HCT116 (cell line): ENCODE data around the gene LMLN. TPM values are rescaled to one million over a fixed set of nuclear protein-coding genes. Genes with fewer than 3 reads are reported as not detected.
"Not testable (repeated sequence)": the region's sequence is repeated elsewhere in the genome, so short reads cannot be mapped to it uniquely, and the experiment has no call there.

Source experiments
- ATAC-seq: fragments of 200-7000 bp; cut with Tn5 transposase; 2 replicates; pipeline ENCODE4 v1.9.1; 2020; ENCODE audit warnings: mild to moderate bottlenecking, moderate library complexity
- BruUV-seq: library from RNA; stranded (reverse); fragments of 400-500 nt; replicated peaks from 2 replicates; lab custom pipeline; 2021; lab: Mats Ljungman, UMichigan
- CTCF ChIA-PET: fragments of 300-600 bp; sonication (Branson Sonifier 250); formaldehyde crosslinking; loops from one replicate; lab custom pipeline; 2021; ENCODE audit warnings: antibody characterized with exemption; lab: Charles Lee
- POLR2A ChIA-PET: fragments of 300-600, 350-600 bp; sonication (Branson Sonifier 250); formaldehyde crosslinking; loops from one replicate; lab custom pipeline; 2021; ENCODE audit warnings: antibody characterized with exemption; lab: Charles Lee
- RAD21 ChIA-PET, 2 experiments: fragments of 300-600 bp; sonication (Branson Sonifier 250); formaldehyde crosslinking; loops; one replicate each; lab custom pipeline; 2023; ENCODE audit warnings: low total read pairs in 2 of 2; ENCODE audit not compliant: uncharacterized antibody in 2 of 2, unreplicated experiment in 2 of 2, low non-redundant PET in 1 of 2; lab: Charles Lee
- DNase-seq: peaks from one replicate; pipeline ENCODE4 v3.0.0-alpha.2; 2010; ENCODE audit warnings: low read depth, low spot score
- H2AFZ ChIP-seq: fragments of 200-600 bp; shearing (Covaris generic), sonication (generic); 2 replicates; pipeline ENCODE4 v1.6.1; 2017; ENCODE audit warnings: low read depth, mixed run types, mixed read lengths, antibody characterized with exemption, low read length; ENCODE audit not compliant: poor library complexity, severe bottlenecking
- H3K27ac ChIP-seq: 2 replicates; pipeline ENCODE4 v1.5.1; 2012; ENCODE audit warnings: low read depth, low read length
- H3K27me3 ChIP-seq: fragments of 200-600 bp; sonication (generic); 2 replicates; pipeline ENCODE4 v1.6.1; 2016; ENCODE audit warnings: mixed run types, low read length, mixed read lengths; ENCODE audit not compliant: insufficient read depth
- H3K36me3 ChIP-seq, 2 experiments: fragments of 200-500 bp in 1 of 2; fragments of 200-600 bp in 1 of 2; sonication (Bioruptor generic) in 1 of 2; sonication (generic) in 1 of 2; 2 replicates each; pipeline versions ENCODE4 v1.5.1 to v1.6.1; 2014 to 2016; ENCODE audit warnings: low read length in 2 of 2, inconsistent platforms in 1 of 2, mixed read lengths in 1 of 2, mixed run types in 1 of 2; ENCODE audit not compliant: insufficient read depth in 2 of 2, control insufficient read depth in 1 of 2
- H3K4me1 ChIP-seq, 2 experiments: fragments of 200-600 bp in 1 of 2; sonication (generic) in 1 of 2; 2 replicates each; pipeline versions ENCODE4 v1.5.1 to v1.6.1; 2012 to 2017; ENCODE audit warnings: low read length in 2 of 2, inconsistent platforms in 1 of 2, mild to moderate bottlenecking in 1 of 2, mixed read lengths in 1 of 2, mixed run types in 1 of 2, moderate library complexity in 1 of 2; ENCODE audit not compliant: insufficient read depth in 2 of 2, control insufficient read depth in 1 of 2
- H3K4me2 ChIP-seq: fragments of 200-600 bp; sonication (generic); 2 replicates; pipeline ENCODE4 v1.6.1; 2017; ENCODE audit warnings: mixed run types, low read length, mixed read lengths
- H3K4me3 ChIP-seq, 2 experiments: fragments of 200-600 bp in 1 of 2; sonication (generic) in 1 of 2; replicated peaks in 1 of 2; 2 replicates each; pipeline ENCODE4 v1.5.1; 2011 to 2016; ENCODE audit warnings: low read length in 2 of 2, control low read depth in 1 of 2, low read depth in 1 of 2, mild to moderate bottlenecking in 1 of 2, mixed read lengths in 1 of 2, mixed run types in 1 of 2
- H3K79me2 ChIP-seq: fragments of 200-600 bp; sonication (generic); 2 replicates; pipeline ENCODE4 v1.6.1; 2017; ENCODE audit warnings: mild to moderate bottlenecking, mixed run types, low read length, moderate library complexity, mixed read lengths; ENCODE audit not compliant: insufficient read depth
- H3K9ac ChIP-seq: fragments of 200-600 bp; sonication (generic); 2 replicates; pipeline ENCODE4 v1.6.1; 2016; ENCODE audit warnings: low read length, mixed read lengths
- H3K9me2 ChIP-seq: fragments of 200-600 bp; sonication (generic), shearing (Covaris generic); 2 replicates; pipeline ENCODE4 v1.6.1; 2017; ENCODE audit warnings: mixed run types, mild to moderate bottlenecking, moderate library complexity; ENCODE audit not compliant: insufficient read depth
- H3K9me3 ChIP-seq, 2 experiments: fragments of 200-500 bp in 1 of 2; fragments of 200-600 bp in 1 of 2; sonication (Bioruptor generic) in 1 of 2; sonication (generic) in 1 of 2; 2 replicates each; pipeline ENCODE4 v1.6.1; 2014 to 2017; ENCODE audit warnings: low read length in 2 of 2, mixed read lengths in 2 of 2, inconsistent platforms in 1 of 2, low read depth in 1 of 2, mild to moderate bottlenecking in 1 of 2, mixed run types in 1 of 2, moderate library complexity in 1 of 2; ENCODE audit not compliant: control insufficient read depth in 1 of 2, insufficient read depth in 1 of 2
- H4K20me1 ChIP-seq: fragments of 200-600 bp; sonication (generic), shearing (Covaris generic); 2 replicates; pipeline ENCODE4 v1.6.1; 2017; ENCODE audit warnings: mixed run types, mild to moderate bottlenecking, moderate library complexity; ENCODE audit not compliant: insufficient read depth
- RAD21 ChIP-seq: IDR thresholded peaks from 2 replicates; pipeline ENCODE4 v1.6.1; 2012; ENCODE audit warnings: low read depth, mild to moderate bottlenecking
- TCF7L2 ChIP-seq: IDR thresholded peaks from 2 replicates; pipeline ENCODE4 v1.7.0; 2011; ENCODE audit warnings: borderline replicate concordance, inconsistent platforms; ENCODE audit not compliant: insufficient read depth, insufficient read length; ENCODE audit errors: extremely low read depth
- intact Hi-C: fragments of 100-400 bp; cut with micrococcal nuclease; formaldehyde crosslinking; loops from 2 replicates; pipeline ENCODE4 v1.10.0; 2022
- total RNA-seq: library from RNA; stranded (reverse); gene quantifications from one replicate; pipeline ENCODE4 v1.2.1, GENCODE V29; 2021; ENCODE audit not compliant: unreplicated experiment
- TF ChIP-seq, protein P1 (sequence below), 3 experiments: fragments of 200-600 bp in 1 of 3; sonication (generic) in 1 of 3; IDR thresholded peaks in 2 of 3; conservative IDR thresholded peaks in 1 of 3; 2 replicates each; pipeline ENCODE4 v1.5.1; 2012 to 2017; ENCODE audit warnings: low read depth in 2 of 3, low read length in 2 of 3, antibody characterized with exemption in 1 of 3, borderline replicate concordance in 1 of 3, control low read depth in 1 of 3, mild to moderate bottlenecking in 1 of 3, mixed read lengths in 1 of 3, mixed run types in 1 of 3, moderate library complexity in 1 of 3; ENCODE audit not compliant: insufficient read depth in 1 of 3

LMLN gene
- total RNA-seq, 1 experiment from 2014 or later: 7.2 TPM

DNA sequence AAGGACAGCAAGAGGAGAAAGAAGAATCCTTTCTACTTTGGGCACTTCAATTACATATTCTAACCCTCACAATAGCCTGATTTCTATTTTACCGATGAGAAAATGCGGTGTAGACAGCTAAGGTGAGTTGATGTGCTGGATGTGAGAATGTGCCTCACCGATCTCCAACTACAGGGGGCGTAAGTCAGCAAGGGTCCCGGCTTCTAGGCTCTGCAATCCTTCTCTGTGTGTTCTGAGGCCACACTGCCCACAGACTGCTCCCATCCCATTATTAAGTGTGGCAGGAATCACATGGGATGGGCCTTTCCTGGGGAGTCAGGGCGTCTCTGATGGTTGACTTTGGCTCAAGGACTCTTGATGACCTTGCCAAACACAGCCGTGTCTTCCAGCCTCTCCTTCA lies 33.6 kb upstream of the LMLN start:
- ATAC-seq: peak; percentile 84
- no peak for DNase-seq
- H4K20me1 ChIP-seq: no peaks in the 10 kb centered on the region
- ChIA-PET RAD21 (no interaction called here), POLR2A (no interaction called here), CTCF (interaction anchor here (1.0 to 1.5 kb wide), 2 partner anchors 17 to 163 kb away, joined by 3 to 4 read pairs; no protein-coding TSS in a partner anchor)
- H3K4me3 ChIP-seq: no peak overlapping the region
- BruUV-seq: no TSS peak
- H3K9me2 ChIP-seq: no peaks in the 10 kb centered on the region
- no peak overlapping the region for H3K4me2 ChIP-seq
- H3K9ac ChIP-seq: no peak overlapping the region
- H3K9me3 ChIP-seq: no peaks in the 10 kb centered on the region
- H3K27me3 ChIP-seq: no peaks in the 10 kb centered on the region
- intact Hi-C loops: no loop called here
- no peaks in the 10 kb centered on the region for H3K79me2 ChIP-seq
- H3K27ac ChIP-seq: no peak overlapping the region
- H2AFZ ChIP-seq: no peak overlapping the region
- no peaks in the 10 kb centered on the region for H3K4me1 ChIP-seq
- no peak for TF ChIP-seq TCF7L2
- TF ChIP-seq RAD21: peak; percentile 34
- TF ChIP-seq, protein P1, sequence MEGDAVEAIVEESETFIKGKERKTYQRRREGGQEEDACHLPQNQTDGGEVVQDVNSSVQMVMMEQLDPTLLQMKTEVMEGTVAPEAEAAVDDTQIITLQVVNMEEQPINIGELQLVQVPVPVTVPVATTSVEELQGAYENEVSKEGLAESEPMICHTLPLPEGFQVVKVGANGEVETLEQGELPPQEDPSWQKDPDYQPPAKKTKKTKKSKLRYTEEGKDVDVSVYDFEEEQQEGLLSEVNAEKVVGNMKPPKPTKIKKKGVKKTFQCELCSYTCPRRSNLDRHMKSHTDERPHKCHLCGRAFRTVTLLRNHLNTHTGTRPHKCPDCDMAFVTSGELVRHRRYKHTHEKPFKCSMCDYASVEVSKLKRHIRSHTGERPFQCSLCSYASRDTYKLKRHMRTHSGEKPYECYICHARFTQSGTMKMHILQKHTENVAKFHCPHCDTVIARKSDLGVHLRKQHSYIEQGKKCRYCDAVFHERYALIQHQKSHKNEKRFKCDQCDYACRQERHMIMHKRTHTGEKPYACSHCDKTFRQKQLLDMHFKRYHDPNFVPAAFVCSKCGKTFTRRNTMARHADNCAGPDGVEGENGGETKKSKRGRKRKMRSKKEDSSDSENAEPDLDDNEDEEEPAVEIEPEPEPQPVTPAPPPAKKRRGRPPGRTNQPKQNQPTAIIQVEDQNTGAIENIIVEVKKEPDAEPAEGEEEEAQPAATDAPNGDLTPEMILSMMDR (IDR thresholded peaks at IDR 0.05 in 2 of 3, conservative IDR thresholded peaks at IDR 0.05 in 1 of 3; ENCODE audit: borderline replicate concordance in 1 of 3, insufficient read depth in 1 of 3, low read depth in 2 of 3, low read length in 2 of 3): peak; percentile 14 to 61 (median 60); a peak in 4 of 6 replicates
- H3K36me3 ChIP-seq: no peaks in the 10 kb centered on the region

GRCh38 chr3:197927578-197927977 lies 32.4 kb upstream of the LMLN start:
- H3K9ac ChIP-seq, H3K4me1 ChIP-seq, RAD21 ChIA-PET, H3K4me2 ChIP-seq, POLR2A ChIA-PET, H3K36me3 ChIP-seq, BruUV-seq, DNase-seq, H3K9me3 ChIP-seq, CTCF ChIA-PET, H4K20me1 ChIP-seq, ATAC-seq, H3K27ac ChIP-seq, H3K9me2 ChIP-seq, H3K79me2 ChIP-seq, H3K27me3 ChIP-seq, H3K4me3 ChIP-seq, intact Hi-C loops, H2AFZ ChIP-seq: not testable (repeated sequence)
